ENCODE results near the gene ATP11B.

- TF ChIP-seq POLR2A (IDR thresholded peaks at IDR 0.05) (no peak), CTCF (IDR thresholded peaks at IDR 0.05) (no peak), EP300 (IDR thresholded peaks at IDR 0.05) (no peak)
Measured at GRCh38 chr3:182784542-182784941, 8.8 kb upstream of the ATP11B start.

Data from tibial nerve (tissue), 4 donors.